HepG2 (cell line): Measurements from ENCODE around the gene ANO4. TPM values are rescaled to one million over a fixed set of nuclear protein-coding genes. Genes with fewer than 3 reads are reported as not detected.

Source experiments
- ATAC-seq: fragments of 200-7000 bp; cut with Tn5 transposase; 3 replicates; pipeline ENCODE4 v1.9.1; 2020; ENCODE audit warnings: mild to moderate bottlenecking, moderate library complexity
- BruUV-seq: library from RNA; stranded (reverse); fragments of 400-500 nt; replicated peaks from 2 replicates; lab custom pipeline; 2021; lab: Mats Ljungman, UMichigan
- CTCF ChIA-PET: fragments of 300-600 bp; formaldehyde crosslinking; extraction: SDS; loops from one replicate; lab custom pipeline; 2021; ENCODE audit warnings: low total read pairs, inconsistent platforms, low intra/inter-chr PET ratio; lab: Yijun Ruan, JAX
- POLR2A ChIA-PET: fragments of 350-600 bp; sonication (Branson Sonifier 250); formaldehyde crosslinking; loops from one replicate; lab custom pipeline; 2020; ENCODE audit warnings: antibody characterized with exemption, inconsistent platforms; lab: Yijun Ruan, JAX
- DNase-seq: peaks from one replicate; pipeline ENCODE4 v3.0.0-alpha.2; 2015; ENCODE audit warnings: low spot score
- FAIRE-seq: peaks from 3 replicates; lab custom pipeline; 2011; peaks lifted over from hg19 to GRCh38; lab: Jason Lieb, UNC
- H2AFZ ChIP-seq: one replicate; pipeline ENCODE4 v1.6.1; 2011; ENCODE audit warnings: low read length, inconsistent platforms
- H3K27ac ChIP-seq: fragments of 300-600 bp; 3 replicates; pipeline ENCODE4 v1.8.0; 2011; ENCODE audit warnings: mixed run types, mild to moderate bottlenecking, mixed read lengths, low read length, inconsistent platforms; ENCODE audit not compliant: insufficient read depth; ENCODE audit errors: extremely low read length
- H3K27me3 ChIP-seq, 2 experiments: fragments of 200-600 bp in 1 of 2; 2 replicates in 1 of 2; 3 replicates in 1 of 2; pipeline versions ENCODE4 v1.6.0 to v1.8.0; 2011; ENCODE audit warnings: low read length in 2 of 2, mild to moderate bottlenecking in 2 of 2, moderate library complexity in 2 of 2, inconsistent platforms in 1 of 2; ENCODE audit not compliant: insufficient read depth in 2 of 2, control insufficient read depth in 1 of 2
- H3K36me3 ChIP-seq, 2 experiments: fragments of 200-600 bp in 1 of 2; replicated peaks in 1 of 2; 2 replicates in 1 of 2; 3 replicates in 1 of 2; pipeline versions ENCODE4 v1.5.1 to v1.8.0; 2011; ENCODE audit warnings: low read length in 2 of 2, inconsistent platforms in 1 of 2; ENCODE audit not compliant: insufficient read depth in 2 of 2, control insufficient read depth in 1 of 2
- H3K4me1 ChIP-seq: 2 replicates; pipeline ENCODE4 v1.5.1; 2012; ENCODE audit warnings: low read length, inconsistent platforms; ENCODE audit not compliant: insufficient read depth
- H3K4me2 ChIP-seq: 2 replicates; pipeline ENCODE4 v1.6.0; 2011; ENCODE audit warnings: low read depth, low read length, inconsistent platforms
- H3K4me3 ChIP-seq, 3 experiments: fragments of 200-600 bp in 1 of 3; sonication (generic), shearing (Covaris generic) in 1 of 3; replicated peaks in 1 of 3; 2 replicates each; pipeline ENCODE4 v1.5.1; 2011 to 2016; ENCODE audit warnings: low read length in 3 of 3, inconsistent platforms in 2 of 3, low read depth in 2 of 3, mild to moderate bottlenecking in 2 of 3, control low read depth in 1 of 3, mixed read lengths in 1 of 3; ENCODE audit not compliant: insufficient read depth in 1 of 3
- H3K79me2 ChIP-seq: one replicate; pipeline ENCODE4 v1.6.1; 2011; ENCODE audit warnings: low read length, inconsistent platforms; ENCODE audit not compliant: insufficient read depth
- H3K9ac ChIP-seq: 2 replicates; pipeline ENCODE4 v1.6.0; 2011; ENCODE audit warnings: mild to moderate bottlenecking, low read depth, low read length, inconsistent platforms; ENCODE audit not compliant: insufficient read depth
- H3K9me3 ChIP-seq: 2 replicates; pipeline ENCODE4 v1.5.1; 2012; ENCODE audit warnings: mild to moderate bottlenecking, low read length
- H4K20me1 ChIP-seq: 2 replicates; pipeline ENCODE4 v1.6.0; 2011; ENCODE audit warnings: inconsistent platforms, mild to moderate bottlenecking, low read length, moderate library complexity; ENCODE audit not compliant: insufficient read depth
- GATA4 ChIP-seq: sonication (generic); IDR thresholded peaks from 2 replicates; pipeline ENCODE4 v1.6.1; 2016; ENCODE audit warnings: antibody characterized with exemption, low read depth, borderline replicate concordance
- HNRNPLL ChIP-seq: fragments of 200-400 bp; formaldehyde crosslinking; IDR thresholded peaks from 2 replicates; pipeline ENCODE4 v1.6.1; 2017; ENCODE audit warnings: mild to moderate bottlenecking, low read depth, low read length; ENCODE audit not compliant: poor library complexity, severe bottlenecking
- WGBS: methylation state at CpG from one replicate; pipeline ENCODE4 v1.1.6; 2017; ENCODE audit warnings: low lambda C conversion rate; 5-methylcytosine and 5-hydroxymethylcytosine counted together
- in situ Hi-C: cut with HindIII; loops from 2 replicates; pipeline ENCODE4 v1.10.0; 2017; ENCODE audit warnings: low pct_unique_long_range_greater_than_20kb; ENCODE audit not compliant: extremely low pct_ligation_motif_present
- intact Hi-C: fragments of 100-400 bp; cut with micrococcal nuclease; formaldehyde crosslinking; loops from one replicate; pipeline ENCODE4 v1.10.0; 2022; ENCODE audit not compliant: unreplicated experiment
- polyA plus RNA-seq, 8 experiments: library from polyadenylated mRNA; depleted of rRNA in 3 of 8; stranded (reverse) in 7 of 8; unstranded in 1 of 8; fragments of >200 nt; fragmentation: Illumina TruSeq in 4 of 8; extraction: Trizol in 4 of 8; gene quantifications; 2 replicates each; pipeline versions ENCODE4 v1.2.1 to v1.2.3, GENCODE V29; 2011 to 2016; ENCODE audit warnings: low read depth in 4 of 8, missing spikeins in 1 of 8, mixed read lengths in 1 of 8; ENCODE audit not compliant: insufficient read depth in 1 of 8
- total RNA-seq, 5 experiments: library from RNA; depleted of rRNA; stranded (reverse); fragments of >200 nt; fragmentation: Illumina TruSeq; extraction: Trizol; gene quantifications; 2 replicates each; pipeline ENCODE4 v1.2.3, GENCODE V29; 2016; ENCODE audit warnings: low read depth in 1 of 5
- TF ChIP-seq, protein P1 (sequence below): sonication (generic); formaldehyde crosslinking; IDR thresholded peaks from 2 replicates; pipeline ENCODE4 v1.5.1; 2020; ENCODE audit warnings: mild to moderate bottlenecking, missing genetic modification reagents, moderate library complexity

ANO4 gene
- total and polyA plus RNA-seq, 2 of the 13 experiments (the other 11 are each of a cell fraction or from before 2014, with no cell fraction given) = not detected

DNA sequence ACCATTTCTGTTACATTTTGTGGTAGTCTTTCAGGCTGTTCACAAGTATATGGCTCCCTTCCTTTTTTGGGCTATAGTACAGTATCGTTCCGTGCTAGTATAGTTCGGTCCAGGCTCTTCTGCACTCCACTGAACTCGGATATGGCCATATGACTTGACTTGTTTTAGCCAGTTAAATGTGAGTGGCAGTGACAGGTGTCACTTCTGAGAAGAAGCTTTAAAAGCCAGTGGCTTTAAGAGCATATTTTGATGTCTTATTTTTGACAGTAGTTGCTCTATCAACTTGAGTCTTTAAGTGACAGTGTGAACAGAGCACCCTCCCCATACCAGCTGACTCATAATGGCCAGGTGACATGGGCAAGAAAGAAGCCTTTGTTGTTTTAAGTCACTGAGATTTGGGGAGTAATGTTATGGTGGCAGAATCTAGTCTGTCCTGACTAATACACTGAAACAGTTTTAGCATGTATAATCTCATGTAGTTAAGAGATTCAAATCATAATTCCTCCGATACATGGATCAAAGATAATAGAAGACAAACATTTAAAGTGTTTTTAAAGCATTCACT is 64.6 kb downstream of the ANO4 start (continued):
- TF ChIP-seq, protein P1, sequence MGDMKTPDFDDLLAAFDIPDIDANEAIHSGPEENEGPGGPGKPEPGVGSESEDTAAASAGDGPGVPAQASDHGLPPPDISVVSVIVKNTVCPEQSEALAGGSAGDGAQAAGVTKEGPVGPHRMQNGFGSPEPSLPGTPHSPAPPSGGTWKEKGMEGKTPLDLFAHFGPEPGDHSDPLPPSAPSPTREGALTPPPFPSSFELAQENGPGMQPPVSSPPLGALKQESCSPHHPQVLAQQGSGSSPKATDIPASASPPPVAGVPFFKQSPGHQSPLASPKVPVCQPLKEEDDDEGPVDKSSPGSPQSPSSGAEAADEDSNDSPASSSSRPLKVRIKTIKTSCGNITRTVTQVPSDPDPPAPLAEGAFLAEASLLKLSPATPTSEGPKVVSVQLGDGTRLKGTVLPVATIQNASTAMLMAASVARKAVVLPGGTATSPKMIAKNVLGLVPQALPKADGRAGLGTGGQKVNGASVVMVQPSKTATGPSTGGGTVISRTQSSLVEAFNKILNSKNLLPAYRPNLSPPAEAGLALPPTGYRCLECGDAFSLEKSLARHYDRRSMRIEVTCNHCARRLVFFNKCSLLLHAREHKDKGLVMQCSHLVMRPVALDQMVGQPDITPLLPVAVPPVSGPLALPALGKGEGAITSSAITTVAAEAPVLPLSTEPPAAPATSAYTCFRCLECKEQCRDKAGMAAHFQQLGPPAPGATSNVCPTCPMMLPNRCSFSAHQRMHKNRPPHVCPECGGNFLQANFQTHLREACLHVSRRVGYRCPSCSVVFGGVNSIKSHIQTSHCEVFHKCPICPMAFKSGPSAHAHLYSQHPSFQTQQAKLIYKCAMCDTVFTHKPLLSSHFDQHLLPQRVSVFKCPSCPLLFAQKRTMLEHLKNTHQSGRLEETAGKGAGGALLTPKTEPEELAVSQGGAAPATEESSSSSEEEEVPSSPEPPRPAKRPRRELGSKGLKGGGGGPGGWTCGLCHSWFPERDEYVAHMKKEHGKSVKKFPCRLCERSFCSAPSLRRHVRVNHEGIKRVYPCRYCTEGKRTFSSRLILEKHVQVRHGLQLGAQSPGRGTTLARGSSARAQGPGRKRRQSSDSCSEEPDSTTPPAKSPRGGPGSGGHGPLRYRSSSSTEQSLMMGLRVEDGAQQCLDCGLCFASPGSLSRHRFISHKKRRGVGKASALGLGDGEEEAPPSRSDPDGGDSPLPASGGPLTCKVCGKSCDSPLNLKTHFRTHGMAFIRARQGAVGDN (CRISPR knock-in tag) = no peak
- no peak for TF ChIP-seq HNRNPLL

DNA sequence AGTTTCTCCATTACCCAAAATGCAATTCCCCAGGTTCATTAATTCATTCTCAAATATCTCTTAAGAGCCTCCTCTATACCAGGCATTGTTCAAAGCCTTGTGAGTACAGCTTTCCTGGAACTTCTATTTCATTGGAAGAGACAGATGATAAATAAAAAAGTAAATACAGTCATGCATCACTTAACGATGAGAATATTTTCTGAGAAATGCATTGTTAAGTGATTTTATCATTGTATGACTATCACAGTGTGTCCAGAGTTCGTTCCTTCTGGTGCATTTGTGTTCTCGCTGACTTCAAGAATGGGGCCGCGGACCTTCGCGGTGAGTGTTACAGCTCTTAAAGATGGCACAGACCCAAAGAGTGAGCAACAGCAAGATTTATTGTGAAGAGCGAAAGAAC is 66.0 kb downstream of the ANO4 start:
- Histone ChIP-seq H2AFZ (no peak overlapping the region), H3K9me3 (no peaks in the 10 kb centered on the region), H3K36me3 (no peaks in the 10 kb centered on the region), H3K27me3 (no peaks in the 10 kb centered on the region; a peak in 1 of 5 replicates), H3K79me2 (no peaks in the 10 kb centered on the region), H4K20me1 (no peaks in the 10 kb centered on the region), H3K4me2 (no peak overlapping the region)
- in situ Hi-C loops (no loop called here), intact Hi-C loops (no loop called here)
- DNase-seq = no peak
- 28% methylated on average over 8 of the region's 8 CpGs for WGBS
- CTCF ChIA-PET = no interaction called here
- POLR2A ChIA-PET = no interaction called here
- no peak for ATAC-seq
- no peak for TF ChIP-seq GATA4
- TF ChIP-seq, all 625 proteins: peak for 0
- no peak for FAIRE-seq
- Histone ChIP-seq H3K27ac (no peak overlapping the region), H3K4me1 (no peaks in the 10 kb centered on the region), H3K9ac (no peak overlapping the region), H3K4me3 (no peak overlapping the region)
- no TSS peak for BruUV-seq
